ENCODE data around the gene FOXA2.

FOXA2 gene

DNA sequence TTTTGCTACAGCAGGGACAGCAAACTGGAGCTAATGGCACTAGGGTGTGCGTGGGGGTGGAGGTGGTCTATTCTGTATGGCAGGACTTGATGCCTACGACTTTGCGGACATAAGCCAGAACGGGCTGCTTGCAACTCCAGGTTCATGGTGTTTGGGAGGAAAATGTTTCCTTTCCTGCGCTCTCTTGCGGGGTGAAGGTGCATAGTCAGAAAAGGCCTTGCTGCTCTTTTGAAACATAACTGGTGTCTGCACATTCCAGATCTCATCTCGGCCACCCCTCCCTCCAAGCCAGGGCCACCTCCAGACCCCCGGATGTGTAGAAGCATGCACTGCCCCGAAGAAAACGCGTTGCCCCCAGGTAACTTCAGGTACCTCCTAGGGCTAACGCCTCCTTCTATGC lies 8.1 kb downstream of the FOXA2 start:
- H3K4me2 ChIP-seq (ENCODE audit: low read length): no peak overlapping the region

DNA sequence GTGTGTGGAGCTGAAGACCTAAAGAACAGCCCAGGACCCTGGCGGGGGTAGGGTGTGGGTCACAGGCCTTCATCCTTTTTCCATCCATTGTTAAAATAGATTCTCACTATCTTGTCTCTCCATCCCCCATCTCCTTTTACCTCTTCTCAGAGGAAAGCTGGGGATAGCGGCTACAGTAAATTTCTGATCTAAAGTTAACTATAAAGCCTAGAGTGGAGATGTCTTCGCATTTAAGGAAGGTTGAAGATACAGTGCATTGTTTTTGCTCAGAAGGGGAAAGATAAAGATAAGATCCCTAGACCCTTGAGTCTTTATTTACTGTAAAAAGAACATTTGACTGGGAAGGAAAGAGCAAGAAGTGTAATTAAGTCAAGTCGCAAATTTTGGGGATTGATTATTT lies 8.6 kb downstream of the FOXA2 start:
- H3K79me2 ChIP-seq (ENCODE audit: insufficient read depth, low read length): no peaks in the 10 kb centered on the region
- no peak overlapping the region for H3K4me3 ChIP-seq (ENCODE audit: low read depth, low read length, poor library complexity, severe bottlenecking)
- H3K27ac ChIP-seq (ENCODE audit: low read depth, low read length, poor library complexity, severe bottlenecking): no peak overlapping the region
- H3K9me2 ChIP-seq (ENCODE audit: low read depth, low read length): no peaks in the 10 kb centered on the region
- H3K4me1 ChIP-seq (ENCODE audit: insufficient read depth, low read length, severe bottlenecking): no peaks in the 10 kb centered on the region
- no peak overlapping the region for H3K9ac ChIP-seq (ENCODE audit: low read length)
- H3K36me3 ChIP-seq (ENCODE audit: insufficient read depth, low read length): no peaks in the 10 kb centered on the region
- no peaks in the 10 kb centered on the region for H3K27me3 ChIP-seq (ENCODE audit: insufficient read depth, low read length)
- H2AFZ ChIP-seq (ENCODE audit: low read length): no peak overlapping the region
- H3K9me3 ChIP-seq (ENCODE audit: low read length): no peaks in the 10 kb centered on the region
- no peak for TF ChIP-seq CTCF (IDR thresholded peaks at IDR 0.05; ENCODE audit: low read length)
- TF ChIP-seq EZH2 (IDR thresholded peaks at IDR 0.05; ENCODE audit: borderline replicate concordance, low read length): no peak
- no peak overlapping the region for H3K4me2 ChIP-seq (ENCODE audit: low read length)
- no peaks in the 10 kb centered on the region for H3F3A ChIP-seq (ENCODE audit: insufficient read depth, low read length)
- H4K20me1 ChIP-seq (ENCODE audit: insufficient read depth, low read length): no peaks in the 10 kb centered on the region

More for the DNA sequence above, 8.1 kb downstream of the FOXA2 start:
- no peaks in the 10 kb centered on the region for H4K20me1 ChIP-seq (ENCODE audit: insufficient read depth, low read length)
- H3K27ac ChIP-seq (ENCODE audit: low read depth, low read length, poor library complexity, severe bottlenecking): no peak overlapping the region
- H3K4me1 ChIP-seq (ENCODE audit: insufficient read depth, low read length, severe bottlenecking): no peaks in the 10 kb centered on the region
- TF ChIP-seq CTCF (IDR thresholded peaks at IDR 0.05; ENCODE audit: low read length): no peak
- no peak for TF ChIP-seq EZH2 (IDR thresholded peaks at IDR 0.05; ENCODE audit: borderline replicate concordance, low read length)
- no peaks in the 10 kb centered on the region for H3K9me3 ChIP-seq (ENCODE audit: low read length)
- H3K27me3 ChIP-seq (ENCODE audit: insufficient read depth, low read length): no peaks in the 10 kb centered on the region
- H3K79me2 ChIP-seq (ENCODE audit: insufficient read depth, low read length): no peaks in the 10 kb centered on the region
- no peak overlapping the region for H2AFZ ChIP-seq (ENCODE audit: low read length)
- no peaks in the 10 kb centered on the region for H3F3A ChIP-seq (ENCODE audit: insufficient read depth, low read length)
- H3K9ac ChIP-seq (ENCODE audit: low read length): no peak overlapping the region
- H3K4me3 ChIP-seq (ENCODE audit: low read depth, low read length, poor library complexity, severe bottlenecking): no peak overlapping the region
- no peaks in the 10 kb centered on the region for H3K36me3 ChIP-seq (ENCODE audit: insufficient read depth, low read length)
- no peaks in the 10 kb centered on the region for H3K9me2 ChIP-seq (ENCODE audit: low read depth, low read length)

GRCh38 chr20:22575087-22575721 lies 9.2 kb downstream of the FOXA2 start:
- Histone ChIP-seq H3K4me2 (ENCODE audit: low read length) (no peak overlapping the region), H3F3A (ENCODE audit: insufficient read depth, low read length) (no peaks in the 10 kb centered on the region), H3K79me2 (ENCODE audit: insufficient read depth, low read length) (no peaks in the 10 kb centered on the region), H3K4me3 (ENCODE audit: low read depth, low read length, poor library complexity, severe bottlenecking) (no peak overlapping the region), H3K27me3 (ENCODE audit: insufficient read depth, low read length) (no peaks in the 10 kb centered on the region), H3K4me1 (ENCODE audit: insufficient read depth, low read length, severe bottlenecking) (no peaks in the 10 kb centered on the region), H4K20me1 (ENCODE audit: insufficient read depth, low read length) (no peaks in the 10 kb centered on the region), H3K9ac (ENCODE audit: low read length) (no peak overlapping the region), H3K9me2 (ENCODE audit: low read depth, low read length) (no peaks in the 10 kb centered on the region), H3K27ac (ENCODE audit: low read depth, low read length, poor library complexity, severe bottlenecking) (no peak overlapping the region), H2AFZ (ENCODE audit: low read length) (no peak overlapping the region), H3K9me3 (ENCODE audit: low read length) (no peaks in the 10 kb centered on the region), H3K36me3 (ENCODE audit: insufficient read depth, low read length) (no peaks in the 10 kb centered on the region)
- no peak for TF ChIP-seq CTCF (IDR thresholded peaks at IDR 0.05; ENCODE audit: low read length)
- no peak for TF ChIP-seq EZH2 (IDR thresholded peaks at IDR 0.05; ENCODE audit: borderline replicate concordance, low read length)
